Astrocyte (in vitro differentiated cells and primary cell): ENCODE measurements around the gene ATP8B4. TPM values are rescaled to one million over a fixed set of nuclear protein-coding genes. Genes with fewer than 3 reads are reported as not detected.

Source experiments
- DNase-seq: peaks from one replicate; pipeline ENCODE4 v3.0.0-alpha.2; 2010; ENCODE audit warnings: low read depth
- FAIRE-seq: peaks from 2 replicates; lab custom pipeline; 2011; peaks lifted over from hg19 to GRCh38; lab: Jason Lieb, UNC
- H2AFZ ChIP-seq: 2 replicates; pipeline ENCODE4 v1.6.0; 2012; ENCODE audit warnings: low read depth, low read length, inconsistent platforms
- H3K27ac ChIP-seq: 2 replicates; pipeline ENCODE4 v1.5.1; 2011; ENCODE audit warnings: low read depth, low read length, inconsistent platforms
- H3K27me3 ChIP-seq: 2 replicates; pipeline ENCODE4 v1.6.0; 2011; ENCODE audit warnings: low read length, inconsistent platforms; ENCODE audit not compliant: insufficient read depth
- H3K36me3 ChIP-seq: 2 replicates; pipeline ENCODE4 v1.5.1; 2011; ENCODE audit warnings: low read length, inconsistent platforms; ENCODE audit not compliant: insufficient read depth
- H3K4me1 ChIP-seq: 2 replicates; pipeline ENCODE4 v1.5.1; 2011; ENCODE audit warnings: low read length, inconsistent platforms; ENCODE audit not compliant: insufficient read depth
- H3K4me2 ChIP-seq: 2 replicates; pipeline ENCODE4 v1.6.0; 2012; ENCODE audit warnings: low read length, inconsistent platforms
- H3K4me3 ChIP-seq: 2 replicates; pipeline ENCODE4 v1.5.1; 2011; ENCODE audit warnings: low read depth, mild to moderate bottlenecking, low read length, inconsistent platforms; ENCODE audit not compliant: insufficient read depth
- H3K79me2 ChIP-seq: 2 replicates; pipeline ENCODE4 v1.6.0; 2012; ENCODE audit warnings: mild to moderate bottlenecking, low read length, inconsistent platforms; ENCODE audit not compliant: insufficient read depth
- H3K9ac ChIP-seq: 2 replicates; pipeline ENCODE4 v1.6.0; 2012; ENCODE audit warnings: mild to moderate bottlenecking, low read length, inconsistent platforms
- H3K9me3 ChIP-seq: 2 replicates; pipeline ENCODE4 v1.5.1; 2012; ENCODE audit warnings: low read depth, mild to moderate bottlenecking, low read length, inconsistent platforms; ENCODE audit not compliant: insufficient read depth
- H4K20me1 ChIP-seq: 2 replicates; pipeline ENCODE4 v1.6.0; 2012; ENCODE audit warnings: low read length, inconsistent platforms; ENCODE audit not compliant: insufficient read depth
- H3K27ac Mint-ChIP-seq: one replicate; pipeline ENCODE4 v1.8.0; 2021; ENCODE audit warnings: mild to moderate bottlenecking, mixed read lengths; ENCODE audit not compliant: unreplicated experiment
- H3K27me3 Mint-ChIP-seq: one replicate; pipeline ENCODE4 v1.8.0; 2021; ENCODE audit warnings: low read depth, mixed read lengths; ENCODE audit not compliant: unreplicated experiment
- H3K36me3 Mint-ChIP-seq: one replicate; pipeline ENCODE4 v1.8.0; 2021; ENCODE audit warnings: low read depth, mixed read lengths; ENCODE audit not compliant: unreplicated experiment
- H3K4me1 Mint-ChIP-seq: one replicate; pipeline ENCODE4 v1.8.0; 2021; ENCODE audit warnings: low read depth, mixed read lengths; ENCODE audit not compliant: unreplicated experiment
- H3K4me3 Mint-ChIP-seq: one replicate; pipeline ENCODE4 v1.8.0; 2021; ENCODE audit warnings: mild to moderate bottlenecking, moderate library complexity, mixed read lengths; ENCODE audit not compliant: unreplicated experiment
- H3K9me3 Mint-ChIP-seq: one replicate; pipeline ENCODE4 v1.8.0; 2021; ENCODE audit warnings: mild to moderate bottlenecking, mixed read lengths; ENCODE audit not compliant: unreplicated experiment
- EZH2 ChIP-seq: IDR thresholded peaks from 2 replicates; pipeline ENCODE4 v1.6.1; 2012; ENCODE audit warnings: mild to moderate bottlenecking, low read length, inconsistent platforms; ENCODE audit not compliant: insufficient read depth
- total RNA-seq: library from RNA; stranded (reverse); gene quantifications from 2 replicates; pipeline ENCODE4 v1.2.1, GENCODE V29; 2021
- TF ChIP-seq, protein P1 (sequence below): IDR thresholded peaks from 2 replicates; pipeline ENCODE4 v1.5.1; 2011; ENCODE audit warnings: low read depth, mild to moderate bottlenecking, inconsistent platforms, low read length, moderate library complexity; ENCODE audit not compliant: insufficient read depth

Gene ATP8B4
- total RNA-seq, 1 donor from 2014 or later: 0.23 TPM

DNA sequence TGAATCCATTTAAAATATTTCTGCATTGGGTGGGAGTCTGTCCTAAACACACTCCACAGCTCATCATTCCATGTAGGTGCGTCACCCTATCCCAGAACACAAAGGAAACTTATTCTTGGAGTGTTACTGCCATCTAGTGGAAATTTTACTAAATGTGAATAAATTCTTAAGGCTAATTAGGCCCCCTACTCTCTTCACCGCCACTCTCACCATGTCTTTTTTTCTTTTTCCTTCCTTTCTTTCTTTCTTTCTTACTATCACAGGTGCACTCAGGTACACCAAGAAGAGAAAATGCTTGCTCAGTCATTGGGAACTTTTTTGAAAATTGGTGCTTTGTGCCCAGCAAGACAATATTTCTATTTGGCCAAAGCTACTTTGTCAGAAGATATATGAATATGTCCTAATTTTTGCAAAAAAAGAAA, 26.4 kb upstream of the ATP8B4 start:
- TF ChIP-seq EZH2: no peak
- TF ChIP-seq, protein P1, sequence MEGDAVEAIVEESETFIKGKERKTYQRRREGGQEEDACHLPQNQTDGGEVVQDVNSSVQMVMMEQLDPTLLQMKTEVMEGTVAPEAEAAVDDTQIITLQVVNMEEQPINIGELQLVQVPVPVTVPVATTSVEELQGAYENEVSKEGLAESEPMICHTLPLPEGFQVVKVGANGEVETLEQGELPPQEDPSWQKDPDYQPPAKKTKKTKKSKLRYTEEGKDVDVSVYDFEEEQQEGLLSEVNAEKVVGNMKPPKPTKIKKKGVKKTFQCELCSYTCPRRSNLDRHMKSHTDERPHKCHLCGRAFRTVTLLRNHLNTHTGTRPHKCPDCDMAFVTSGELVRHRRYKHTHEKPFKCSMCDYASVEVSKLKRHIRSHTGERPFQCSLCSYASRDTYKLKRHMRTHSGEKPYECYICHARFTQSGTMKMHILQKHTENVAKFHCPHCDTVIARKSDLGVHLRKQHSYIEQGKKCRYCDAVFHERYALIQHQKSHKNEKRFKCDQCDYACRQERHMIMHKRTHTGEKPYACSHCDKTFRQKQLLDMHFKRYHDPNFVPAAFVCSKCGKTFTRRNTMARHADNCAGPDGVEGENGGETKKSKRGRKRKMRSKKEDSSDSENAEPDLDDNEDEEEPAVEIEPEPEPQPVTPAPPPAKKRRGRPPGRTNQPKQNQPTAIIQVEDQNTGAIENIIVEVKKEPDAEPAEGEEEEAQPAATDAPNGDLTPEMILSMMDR: peak; percentile 45
- Mint-ChIP-seq H3K27me3 (no peaks in the 10 kb centered on the region), H3K27ac (no peak overlapping the region), H3K4me1 (no peaks in the 10 kb centered on the region), H3K9me3 (peaks cover 3% of the 10 kb centered on the region), H3K36me3 (no peaks in the 10 kb centered on the region), H3K4me3 (no peak overlapping the region)
- peak; percentile 81 for FAIRE-seq
- H4K20me1 ChIP-seq: no peaks in the 10 kb centered on the region
- H2AFZ ChIP-seq: no peak overlapping the region
- peak; percentile 66 for DNase-seq
- H3K9ac ChIP-seq: no peak overlapping the region
- no peaks in the 10 kb centered on the region for H3K79me2 ChIP-seq
- H3K4me1 ChIP-seq: no peaks in the 10 kb centered on the region
- no peak overlapping the region for H3K4me2 ChIP-seq
- no peaks in the 10 kb centered on the region for H3K36me3 ChIP-seq
- no peak overlapping the region for H3K4me3 ChIP-seq
- no peaks in the 10 kb centered on the region for H3K27me3 ChIP-seq
- H3K9me3 ChIP-seq: no peaks in the 10 kb centered on the region
- no peak overlapping the region for H3K27ac ChIP-seq

DNA sequence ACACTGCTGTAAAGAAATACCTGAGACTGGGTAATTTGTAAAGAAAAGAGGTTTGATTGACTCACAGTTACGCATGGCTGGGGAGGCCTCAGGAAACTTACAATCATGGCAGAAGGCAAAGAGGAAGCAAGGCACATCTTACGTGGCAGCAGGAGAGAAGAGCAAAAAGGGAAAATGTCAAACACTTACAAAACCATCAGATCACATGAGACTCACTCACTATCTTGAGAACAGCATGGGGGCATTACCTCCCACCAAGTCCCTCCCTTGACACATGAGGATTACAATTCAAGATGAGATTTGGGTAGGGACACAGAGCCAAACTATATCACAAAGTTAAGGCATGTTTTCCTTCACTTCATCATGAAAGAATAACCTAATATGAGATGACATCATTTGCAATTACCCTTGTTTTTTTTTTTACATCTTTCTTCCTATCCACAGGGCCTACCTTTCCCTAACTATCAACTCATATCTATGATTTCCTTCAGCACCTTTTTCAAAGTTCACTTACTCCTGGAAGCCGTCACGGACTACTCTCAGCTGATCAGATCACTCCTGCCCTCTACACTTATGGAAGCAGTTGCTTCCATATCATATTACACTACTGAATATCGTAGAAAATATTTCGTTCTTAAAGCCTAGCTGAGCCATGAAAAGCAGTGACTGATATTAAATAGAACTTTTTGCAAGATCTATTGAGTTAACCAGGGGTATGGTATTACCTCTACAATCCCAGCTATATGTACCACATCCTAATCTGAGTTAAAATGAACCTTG, 25.5 kb upstream of the ATP8B4 start:
- no peak for FAIRE-seq
- H3K36me3 Mint-ChIP-seq: no peaks in the 10 kb centered on the region
- TF ChIP-seq EZH2: no peak
- TF ChIP-seq, protein P1: no peak
- H3K27ac Mint-ChIP-seq: no peak overlapping the region
- no peaks in the 10 kb centered on the region for H3K27me3 Mint-ChIP-seq
- no peaks in the 10 kb centered on the region for H3K4me1 Mint-ChIP-seq
- H3K9me3 Mint-ChIP-seq: peaks cover 3% of the 10 kb centered on the region
- Histone ChIP-seq H3K27ac (no peak overlapping the region), H2AFZ (peak overlapping the region; percentile 22), H4K20me1 (no peaks in the 10 kb centered on the region), H3K9me3 (no peaks in the 10 kb centered on the region), H3K9ac (no peak overlapping the region), H3K36me3 (no peaks in the 10 kb centered on the region), H3K27me3 (no peaks in the 10 kb centered on the region), H3K4me2 (no peak overlapping the region), H3K79me2 (no peaks in the 10 kb centered on the region), H3K4me1 (no peaks in the 10 kb centered on the region), H3K4me3 (no peak overlapping the region)
- DNase-seq: no peak
- no peak overlapping the region for H3K4me3 Mint-ChIP-seq

DNA sequence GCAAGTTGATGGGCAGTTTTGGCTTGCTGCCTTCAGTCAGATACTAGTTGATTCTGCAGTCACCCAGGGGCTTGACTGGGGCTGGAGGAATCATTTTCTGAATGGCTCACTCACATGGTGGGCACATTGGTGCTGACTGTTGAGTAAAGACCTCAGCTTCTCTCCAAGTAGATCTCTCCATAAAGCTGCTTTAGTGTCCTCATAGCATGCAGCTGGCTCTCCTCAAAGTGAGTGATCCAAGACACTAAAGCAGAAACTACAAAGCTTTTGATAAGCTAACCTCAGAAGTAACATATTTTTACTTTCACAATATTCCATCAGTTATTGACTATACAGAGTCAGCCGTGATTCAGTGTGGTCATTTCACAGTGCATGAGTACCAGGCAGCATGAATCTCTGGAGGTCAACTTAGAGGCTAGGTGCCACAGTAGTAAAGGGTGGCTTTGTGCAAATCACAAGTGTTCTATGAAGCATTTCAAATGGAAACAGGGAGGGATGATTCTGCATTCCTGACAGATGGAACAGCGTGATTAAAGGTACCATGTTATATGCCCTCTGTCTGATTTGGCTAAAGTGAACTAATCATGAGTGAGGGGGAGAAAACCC, 24.3 kb upstream of the ATP8B4 start:
- Histone ChIP-seq H3K27ac (no peak overlapping the region), H4K20me1 (no peaks in the 10 kb centered on the region), H3K4me1 (no peaks in the 10 kb centered on the region), H2AFZ (no peak overlapping the region), H3K36me3 (no peaks in the 10 kb centered on the region), H3K27me3 (no peaks in the 10 kb centered on the region), H3K79me2 (no peaks in the 10 kb centered on the region), H3K4me2 (no peak overlapping the region), H3K9me3 (no peaks in the 10 kb centered on the region), H3K9ac (no peak overlapping the region), H3K4me3 (no peak overlapping the region)
- Mint-ChIP-seq H3K4me1 (no peaks in the 10 kb centered on the region), H3K36me3 (no peaks in the 10 kb centered on the region), H3K9me3 (peaks cover 3% of the 10 kb centered on the region), H3K27me3 (no peaks in the 10 kb centered on the region), H3K4me3 (no peak overlapping the region), H3K27ac (no peak overlapping the region)
- FAIRE-seq: no peak
- no peak for TF ChIP-seq EZH2
- TF ChIP-seq, protein P1: no peak
- DNase-seq: no peak
